SU-DHL-6 (cell line): Measurements from ENCODE around the gene FAM89A.

Experiments
- CTCF ChIP-seq: fragments of 200-600 bp; sonication (generic); IDR thresholded peaks from one replicate; pipeline ENCODE4 v1.5.1; 2017; ENCODE audit warnings: antibody characterized with exemption, mild to moderate bottlenecking, low read length, moderate library complexity; ENCODE audit not compliant: insufficient read depth, poor library complexity, severe bottlenecking
- EZH2phosphoT487 ChIP-seq: fragments of 200-600 bp; sonication (generic), shearing (Covaris generic); conservative IDR thresholded peaks from 2 replicates; pipeline ENCODE4 v1.6.1; 2018; ENCODE audit warnings: mild to moderate bottlenecking, antibody characterized with exemption, low read length, moderate library complexity, mixed read lengths

- TF ChIP-seq CTCF: no peak
- no peak for TF ChIP-seq EZH2phosphoT487
Observed at GRCh38 chr1:231069333-231069732, 29.3 kb upstream of the FAM89A start.
